NT2/D1 (cell line): Measurements from ENCODE around the gene TAX1BP1.

Source experiments
- DNase-seq: peaks from one replicate; pipeline ENCODE4 v3.0.0-alpha.2; 2011; ENCODE audit warnings: low read depth, low spot score
- H3K27me3 ChIP-seq: 2 replicates; pipeline ENCODE4 v1.6.0; 2011; ENCODE audit warnings: mild to moderate bottlenecking; ENCODE audit not compliant: insufficient read length, insufficient read depth
- H3K36me3 ChIP-seq: 2 replicates; pipeline ENCODE4 v1.6.1; 2011; ENCODE audit warnings: mild to moderate bottlenecking, low read length, mixed read lengths; ENCODE audit not compliant: insufficient read depth, insufficient read length
- H3K4me1 ChIP-seq: 2 replicates; pipeline ENCODE4 v1.5.1; 2011; ENCODE audit not compliant: insufficient read depth, insufficient read length
- H3K4me3 ChIP-seq: 2 replicates; pipeline ENCODE4 v1.5.1; 2011; ENCODE audit warnings: low read depth; ENCODE audit not compliant: insufficient read length
- H3K9ac ChIP-seq: 2 replicates; pipeline ENCODE4 v1.6.0; 2011; ENCODE audit warnings: low read depth; ENCODE audit not compliant: insufficient read length
- H3K9me3 ChIP-seq: 2 replicates; pipeline ENCODE4 v1.5.1; 2011; ENCODE audit warnings: mild to moderate bottlenecking, low read length; ENCODE audit not compliant: insufficient read depth
- SUZ12 ChIP-seq: IDR thresholded peaks from 2 replicates; pipeline ENCODE4 v1.6.1; 2011; ENCODE audit not compliant: insufficient read length, insufficient read depth; ENCODE audit errors: extremely low read depth
- YY1 ChIP-seq: IDR thresholded peaks from 2 replicates; pipeline ENCODE4 v1.6.1; 2011; ENCODE audit not compliant: insufficient read length, insufficient read depth
- ZNF274 ChIP-seq: IDR thresholded peaks from 2 replicates; pipeline ENCODE4 v1.6.1; 2011; ENCODE audit warnings: mild to moderate bottlenecking, low read depth, low read length

Gene TAX1BP1

GRCh38 chr7:27863880-27864279 is 123.9 kb downstream of the TAX1BP1 start:
- Histone ChIP-seq H3K4me3 (no peak overlapping the region), H3K36me3 (no peaks in the 10 kb centered on the region), H3K4me1 (peaks cover 5% of the 10 kb centered on the region), H3K27me3 (no peaks in the 10 kb centered on the region), H3K9ac (no peak overlapping the region), H3K9me3 (no peaks in the 10 kb centered on the region)
- DNase-seq = no peak
- TF ChIP-seq SUZ12 = no peak

GRCh38 chr7:27866256-27866655 is 126.3 kb downstream of the TAX1BP1 start:
- Histone ChIP-seq H3K4me3 (no peak overlapping the region), H3K4me1 (peaks cover 5% of the 10 kb centered on the region), H3K27me3 (no peaks in the 10 kb centered on the region), H3K9me3 (no peaks in the 10 kb centered on the region), H3K9ac (no peak overlapping the region), H3K36me3 (no peaks in the 10 kb centered on the region)
- TF ChIP-seq YY1 (no peak), SUZ12 (no peak), ZNF274 (no peak)
- DNase-seq = no peak

- H3K9me3 ChIP-seq = no peaks in the 10 kb centered on the region
- no peaks in the 10 kb centered on the region for H3K27me3 ChIP-seq
- no peak overlapping the region for H3K9ac ChIP-seq
- no peak for DNase-seq
- H3K4me3 ChIP-seq = no peak overlapping the region
- peaks cover 5% of the 10 kb centered on the region for H3K4me1 ChIP-seq
- TF ChIP-seq SUZ12 = no peak
- TF ChIP-seq ZNF274 = no peak
- no peaks in the 10 kb centered on the region for H3K36me3 ChIP-seq
These were observed 127.1 kb downstream of the TAX1BP1 start for GRCh38 chr7:27866828-27867672.

- H3K27me3 ChIP-seq = no peaks in the 10 kb centered on the region
- no peak overlapping the region for H3K9ac ChIP-seq
- no peaks in the 10 kb centered on the region for H3K9me3 ChIP-seq
- TF ChIP-seq YY1 = no peak
- H3K4me1 ChIP-seq = peaks cover 5% of the 10 kb centered on the region
- H3K36me3 ChIP-seq = no peaks in the 10 kb centered on the region
- no peak for DNase-seq
- no peak overlapping the region for H3K4me3 ChIP-seq
These were observed 128.2 kb downstream of the TAX1BP1 start for GRCh38 chr7:27868131-27868550.

- Histone ChIP-seq H3K4me3 (no peak overlapping the region), H3K4me1 (peaks cover 5% of the 10 kb centered on the region), H3K36me3 (no peaks in the 10 kb centered on the region), H3K9me3 (no peaks in the 10 kb centered on the region), H3K27me3 (no peaks in the 10 kb centered on the region), H3K9ac (no peak overlapping the region)
- TF ChIP-seq YY1 (no peak), SUZ12 (no peak), ZNF274 (no peak)
- no peak for DNase-seq
These were observed 129.1 kb downstream of the TAX1BP1 start for GRCh38 chr7:27869056-27869455.

GRCh38 chr7:27870595-27870994 is 130.6 kb downstream of the TAX1BP1 start:
- H3K4me3 ChIP-seq = no peak overlapping the region
- no peak overlapping the region for H3K9ac ChIP-seq
- no peak for TF ChIP-seq YY1
- TF ChIP-seq SUZ12 = no peak
- TF ChIP-seq ZNF274 = no peak
- H3K4me1 ChIP-seq = peaks cover 5% of the 10 kb centered on the region
- DNase-seq = no peak
- H3K36me3 ChIP-seq = no peaks in the 10 kb centered on the region
- no peaks in the 10 kb centered on the region for H3K27me3 ChIP-seq
- no peaks in the 10 kb centered on the region for H3K9me3 ChIP-seq

- TF ChIP-seq YY1 (no peak), SUZ12 (no peak), ZNF274 (no peak)
These were observed 131.1 kb downstream of the TAX1BP1 start for GRCh38 chr7:27871086-27871485.

GRCh38 chr7:27871866-27872265 is 131.9 kb downstream of the TAX1BP1 start:
- no peaks in the 10 kb centered on the region for H3K27me3 ChIP-seq
- no peak for DNase-seq
- no peaks in the 10 kb centered on the region for H3K9me3 ChIP-seq
- H3K9ac ChIP-seq = no peak overlapping the region
- no peak overlapping the region for H3K4me3 ChIP-seq
- no peaks in the 10 kb centered on the region for H3K36me3 ChIP-seq
- H3K4me1 ChIP-seq = peaks cover 5% of the 10 kb centered on the region
- no peak for TF ChIP-seq ZNF274

More at GRCh38 chr7:27871086-27871485, 131.1 kb downstream of the TAX1BP1 start:
- Histone ChIP-seq H3K9me3 (no peaks in the 10 kb centered on the region), H3K9ac (no peak overlapping the region), H3K27me3 (no peaks in the 10 kb centered on the region), H3K4me1 (peaks cover 5% of the 10 kb centered on the region), H3K36me3 (no peaks in the 10 kb centered on the region), H3K4me3 (no peak overlapping the region)
- no peak for DNase-seq
